Fibroblast of mammary gland (primary cell): ENCODE results near the gene ALOX5.

Experiments used
- DNase-seq: peaks from one replicate; pipeline ENCODE4 v3.0.0-alpha.2; 2010; ENCODE audit warnings: low read depth
- H3K4me3 ChIP-seq: 2 replicates; pipeline ENCODE4 v1.5.1; 2011; ENCODE audit warnings: low read depth, mild to moderate bottlenecking, low read length, moderate library complexity; ENCODE audit not compliant: control insufficient read depth
- CTCF ChIP-seq: conservative IDR thresholded peaks from 2 replicates; pipeline ENCODE4 v1.5.1; 2011; ENCODE audit warnings: low read depth, low read length, inconsistent platforms; ENCODE audit not compliant: control insufficient read depth, insufficient read depth

ALOX5 gene

GRCh38 chr10:45427970-45428366 lies 54.0 kb downstream of the ALOX5 start:
- no peak for TF ChIP-seq CTCF
- no peak overlapping the region for H3K4me3 ChIP-seq
- DNase-seq: no peak

- no peak overlapping the region for H3K4me3 ChIP-seq
- DNase-seq: no peak
- no peak for TF ChIP-seq CTCF
Measured at GRCh38 chr10:45428611-45429510, 54.8 kb downstream of the ALOX5 start.

- no peak for DNase-seq
- TF ChIP-seq CTCF: no peak
- H3K4me3 ChIP-seq: no peak overlapping the region
Measured at GRCh38 chr10:45429790-45430189, 55.8 kb downstream of the ALOX5 start.

GRCh38 chr10:45432113-45432512 lies 58.1 kb downstream of the ALOX5 start:
- no peak for TF ChIP-seq CTCF
- DNase-seq: no peak
- no peak overlapping the region for H3K4me3 ChIP-seq

- TF ChIP-seq CTCF: no peak
- no peak for DNase-seq
- no peak overlapping the region for H3K4me3 ChIP-seq
Measured at GRCh38 chr10:45432700-45433472, 58.9 kb downstream of the ALOX5 start.

GRCh38 chr10:45433716-45434469 lies 59.9 kb downstream of the ALOX5 start:
- no peak overlapping the region for H3K4me3 ChIP-seq
- TF ChIP-seq CTCF: no peak
- DNase-seq: no peak
